ENCODE results near the gene DNAJC27.
"Not testable (repeated sequence)": the region's sequence is repeated elsewhere in the genome, so short reads cannot be mapped to it uniquely, and the experiment has no call there.

DNA sequence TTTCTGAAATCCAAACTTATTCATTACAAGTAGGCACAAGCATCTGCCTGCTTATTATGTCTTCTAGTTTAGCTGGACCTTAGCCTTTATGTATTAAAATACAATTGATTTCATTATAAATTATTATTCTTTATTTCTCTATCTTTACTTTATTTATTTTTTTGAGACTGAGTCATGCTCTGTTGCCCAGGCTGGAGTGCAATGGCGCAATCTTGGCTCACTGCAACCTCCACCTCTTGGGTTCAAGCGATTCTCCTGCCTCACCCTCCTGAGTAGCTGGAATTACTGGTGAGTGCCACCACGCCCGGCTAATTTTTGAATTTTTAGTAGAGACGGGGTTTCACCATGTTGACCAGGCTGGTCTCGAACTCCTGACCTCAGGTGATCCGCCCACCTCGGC lies 27.3 kb upstream of the DNAJC27 start:
- TF ChIP-seq CTCF (conservative IDR thresholded peaks at IDR 0.05); EZH2 (IDR thresholded peaks at IDR 0.05; ENCODE audit: low read depth): not testable (repeated sequence)
